NOMO-1 treated with DMSO at 0.1 percent for 48 hours (cell line): ENCODE data around the gene SH3PXD2B.
"Not testable (repeated sequence)": the region's sequence is repeated elsewhere in the genome, so short reads cannot be mapped to it uniquely, and the experiment has no call there.

ENCODE experiments used
- DNase-seq: peaks from one replicate; lab custom pipeline; 2025; ENCODE audit not compliant: unreplicated experiment; lab: John Stamatoyannopoulos, UW

SH3PXD2B gene

DNA sequence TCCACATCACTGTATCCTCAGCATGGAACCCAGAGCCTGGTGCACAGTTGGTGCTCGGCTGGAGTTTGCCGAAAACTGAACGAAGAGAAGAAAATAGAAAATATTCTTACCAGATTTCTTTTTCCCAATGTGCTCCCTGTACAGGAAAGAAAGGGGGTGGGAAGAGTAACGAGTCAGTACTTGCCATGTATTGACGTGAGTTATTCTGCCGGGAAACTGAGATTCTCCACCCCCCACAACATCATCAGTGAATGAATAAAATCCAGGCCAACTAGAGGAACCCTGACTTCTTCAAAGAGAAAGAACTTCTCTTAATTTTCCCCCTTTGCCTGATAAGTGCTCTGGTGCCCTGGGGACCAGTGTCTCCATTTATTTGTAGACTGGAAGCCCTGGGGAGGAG, 80.6 kb downstream of the SH3PXD2B start:
- DNase-seq, result no peak

DNA sequence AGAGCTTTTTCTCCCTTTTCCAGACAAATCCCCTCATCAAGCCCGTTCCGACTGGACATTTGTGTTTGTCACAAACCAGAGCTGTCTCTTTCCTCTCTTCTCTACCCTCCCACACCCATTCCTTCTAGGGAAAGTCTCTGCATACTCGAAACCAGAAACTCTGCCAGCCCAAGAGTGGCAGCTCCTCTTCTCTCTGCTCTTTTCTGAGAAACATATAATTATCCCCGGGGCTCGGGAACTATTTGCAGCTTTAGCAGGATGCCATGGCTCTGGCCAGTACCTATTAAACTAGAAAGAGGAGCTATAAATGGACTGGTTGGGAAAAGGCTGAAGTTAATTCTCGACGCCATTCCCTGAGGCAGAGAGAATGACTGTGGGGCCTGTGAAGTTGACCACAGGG, 82.6 kb downstream of the SH3PXD2B start:
- no peak for DNase-seq

DNA sequence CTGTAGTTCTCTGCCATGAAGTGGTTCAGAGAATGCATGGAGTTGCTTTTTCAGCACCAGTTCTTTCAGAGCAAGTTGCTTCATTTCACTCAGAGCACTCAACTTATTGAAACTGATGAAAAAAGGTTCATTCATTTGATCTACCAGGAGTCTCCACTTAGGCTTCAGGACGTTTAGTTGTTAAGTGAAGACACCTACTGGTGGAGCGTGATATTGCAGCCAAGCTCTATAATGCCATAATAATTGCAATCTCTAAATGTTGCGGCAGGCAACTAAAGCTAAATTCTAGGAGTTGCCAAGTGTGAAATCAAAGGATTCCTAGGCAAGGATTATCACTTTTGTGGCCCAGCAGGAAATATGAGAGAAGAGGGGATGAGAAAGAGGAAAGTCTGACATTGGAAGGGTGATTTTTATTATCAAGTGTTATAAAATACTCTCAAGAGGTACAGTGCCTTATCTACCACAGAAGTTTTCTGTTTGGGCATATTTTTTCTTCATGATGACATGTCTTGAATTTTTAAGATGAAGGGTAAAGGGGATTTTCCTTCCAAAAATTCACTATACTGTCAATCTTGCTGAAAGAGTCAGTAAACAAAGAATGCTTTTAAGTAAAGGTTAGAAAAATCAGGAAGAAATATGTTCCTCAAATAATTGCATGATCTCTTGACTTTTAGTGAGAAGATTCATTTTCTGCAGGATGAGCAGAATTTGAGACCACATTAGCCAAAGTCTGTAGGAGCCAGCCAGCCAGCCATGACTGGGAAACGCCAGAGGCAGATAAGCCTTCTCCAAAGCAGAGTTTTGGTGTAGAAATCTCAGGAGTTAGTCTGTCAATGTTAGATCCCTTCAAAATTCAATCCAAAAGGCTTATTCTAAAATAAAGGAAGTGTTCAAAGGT, 83.4 kb downstream of the SH3PXD2B start:
- DNase-seq, result peak; percentile 36

DNA sequence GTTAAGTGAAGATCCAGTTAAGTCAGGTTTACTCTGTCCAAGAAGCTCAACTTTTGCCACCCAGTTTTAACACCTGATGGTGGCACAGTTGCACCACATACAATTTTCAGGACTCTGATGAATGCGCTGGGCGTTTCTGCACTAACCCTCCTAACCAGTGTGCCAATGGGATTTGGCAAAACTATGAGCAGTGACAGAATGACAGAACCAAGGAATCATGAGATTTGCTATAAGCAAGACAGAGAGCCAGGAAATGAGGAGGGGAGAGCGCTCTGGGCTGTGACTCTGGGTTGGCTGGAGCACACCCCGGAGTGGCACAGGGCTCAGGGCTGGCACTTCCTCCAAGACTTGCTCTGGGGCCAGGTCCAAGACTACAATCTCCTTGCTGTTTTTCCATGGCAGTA, 84.1 kb downstream of the SH3PXD2B start:
- DNase-seq, result no peak

DNA sequence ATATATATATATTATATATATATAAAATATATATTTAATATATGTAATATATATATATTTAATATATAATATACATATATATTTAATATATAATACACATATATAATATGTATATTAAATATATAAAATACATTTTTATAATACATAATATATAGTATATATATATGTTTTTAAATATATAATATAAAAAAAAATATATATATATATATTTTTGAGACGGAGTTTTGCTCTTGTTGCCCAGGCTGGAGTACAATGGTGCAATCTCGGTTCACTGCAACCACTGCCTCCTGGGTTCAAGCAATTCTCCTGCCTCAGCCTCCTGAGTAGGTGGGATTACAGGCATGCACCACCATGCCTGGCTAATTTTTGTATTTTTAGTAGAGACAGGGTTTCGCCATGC, 85.6 kb downstream of the SH3PXD2B start:
- not testable (repeated sequence) for DNase-seq

DNA sequence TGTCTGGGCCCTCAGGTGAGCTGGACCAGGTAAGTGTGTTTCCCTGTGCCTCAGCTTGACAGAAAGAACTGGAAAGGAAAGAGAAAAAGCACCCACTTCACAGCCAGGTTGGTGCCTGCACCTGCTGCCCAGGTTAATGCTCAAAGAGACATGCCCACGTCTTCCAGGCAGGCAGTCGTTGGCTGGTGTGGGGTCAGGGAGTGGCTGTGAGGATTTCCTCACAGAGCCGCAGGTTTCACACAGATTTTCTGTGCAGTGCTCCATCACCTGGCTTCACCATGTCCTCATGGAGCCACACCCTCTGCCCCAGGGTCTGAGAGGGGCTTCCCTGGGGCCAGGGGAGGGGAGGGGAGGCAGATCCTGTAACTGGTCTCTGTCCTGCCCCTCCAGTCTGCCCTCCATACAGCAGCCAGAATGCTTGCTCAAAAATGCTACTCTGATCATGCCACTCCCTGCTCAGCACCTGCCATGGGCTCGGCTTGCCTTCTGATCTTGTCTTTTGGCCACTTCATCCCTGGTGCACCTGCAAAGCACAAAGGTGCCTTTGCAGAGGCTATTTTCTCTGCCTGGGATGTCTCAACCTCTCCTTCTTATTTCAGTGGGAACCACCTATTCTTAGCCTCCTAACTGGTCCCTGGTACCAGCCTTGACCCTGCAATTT, 88.2 kb downstream of the SH3PXD2B start:
- no peak for DNase-seq

DNA sequence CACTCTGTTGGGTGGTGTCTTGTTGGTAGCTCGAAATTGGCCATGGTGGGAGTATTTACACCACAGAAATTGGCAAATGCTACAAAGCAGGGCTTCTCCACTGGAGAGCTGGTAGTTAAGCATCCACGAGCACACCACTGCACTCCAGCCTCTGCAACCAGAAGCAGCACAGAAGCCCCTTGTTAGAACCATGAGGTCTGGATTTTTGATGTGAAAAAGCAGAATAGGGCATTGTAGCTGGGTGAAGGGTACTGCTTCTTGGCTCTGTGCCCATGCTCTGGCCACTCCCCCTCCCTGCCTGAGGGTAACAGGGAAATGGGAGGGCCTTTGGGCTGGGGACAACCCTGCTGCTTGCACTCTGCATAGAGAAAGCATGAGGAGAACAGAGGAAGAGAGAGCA, 89.6 kb downstream of the SH3PXD2B start:
- DNase-seq, result peak; percentile 21

DNA sequence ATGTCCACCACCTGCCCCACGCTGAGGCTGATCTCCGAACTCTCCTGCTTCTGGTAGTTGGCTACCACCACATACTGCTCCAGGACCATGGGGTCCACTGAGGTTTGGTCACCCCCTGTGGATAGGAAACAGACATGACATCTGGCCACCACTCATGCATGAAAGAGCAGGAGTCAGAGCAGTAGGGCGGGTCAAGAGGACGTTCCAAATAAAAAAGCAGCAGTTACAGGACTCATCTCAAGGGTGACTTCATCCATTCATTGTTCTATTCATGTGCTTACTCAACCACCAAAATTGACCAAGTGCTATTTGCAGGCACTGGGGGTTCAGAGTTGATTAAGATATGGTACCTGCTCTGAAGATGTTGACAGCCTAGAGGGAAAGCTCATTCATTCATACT, 91.6 kb downstream of the SH3PXD2B start:
- DNase-seq, result no peak

DNA sequence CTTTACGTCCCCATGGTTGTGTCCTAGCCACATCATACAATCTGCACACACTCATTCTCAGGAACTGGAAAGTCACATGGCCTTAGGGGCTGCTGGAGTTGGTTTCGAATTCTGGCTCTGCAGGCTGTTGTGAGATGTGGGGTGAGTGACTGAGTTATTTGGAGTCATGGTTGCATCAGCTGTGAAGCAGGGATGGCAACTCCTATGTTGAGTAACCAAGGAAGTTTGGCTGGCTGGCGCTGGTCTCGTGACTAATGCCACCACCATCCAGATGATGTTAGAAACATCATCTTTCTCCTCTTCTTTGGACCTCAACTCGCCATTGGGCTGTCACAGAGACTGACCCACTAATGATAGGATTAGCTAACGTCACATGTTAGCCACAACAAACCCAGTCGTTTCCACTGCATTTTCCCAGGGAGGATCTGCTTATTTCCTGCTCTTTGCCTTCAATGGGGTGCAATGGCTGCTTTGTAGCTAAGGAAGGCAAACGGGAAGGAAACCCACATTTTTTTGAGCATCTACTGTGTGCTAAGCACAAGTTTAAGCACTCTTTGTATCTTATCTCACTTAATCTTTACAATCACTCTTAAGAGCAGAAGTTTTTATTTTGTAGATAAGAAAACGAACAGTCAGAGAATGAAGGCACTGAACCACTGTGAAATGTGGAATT, 92.6 kb downstream of the SH3PXD2B start:
- peak; percentile 66 for DNase-seq

DNA sequence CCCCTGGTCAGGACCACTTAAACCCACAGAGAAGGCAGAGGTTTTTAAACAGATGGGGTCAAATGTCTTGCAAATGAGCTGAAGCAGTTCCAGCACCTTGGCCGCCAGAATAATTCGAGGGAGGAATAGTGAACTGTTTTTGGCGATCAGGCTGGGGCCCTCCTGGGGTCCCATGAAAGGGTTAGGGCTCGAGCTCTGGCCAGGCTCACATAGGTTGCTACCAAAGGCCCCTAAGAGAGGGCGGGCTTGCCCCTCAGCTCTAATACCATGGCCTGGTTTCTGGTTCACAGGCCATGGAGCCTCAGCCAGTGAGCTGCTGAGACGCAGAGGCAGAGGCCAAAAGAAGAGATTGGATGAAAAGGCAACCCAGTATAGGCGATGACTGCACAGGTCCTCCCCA, 96.0 kb downstream of the SH3PXD2B start:
- DNase-seq, result no peak

DNA sequence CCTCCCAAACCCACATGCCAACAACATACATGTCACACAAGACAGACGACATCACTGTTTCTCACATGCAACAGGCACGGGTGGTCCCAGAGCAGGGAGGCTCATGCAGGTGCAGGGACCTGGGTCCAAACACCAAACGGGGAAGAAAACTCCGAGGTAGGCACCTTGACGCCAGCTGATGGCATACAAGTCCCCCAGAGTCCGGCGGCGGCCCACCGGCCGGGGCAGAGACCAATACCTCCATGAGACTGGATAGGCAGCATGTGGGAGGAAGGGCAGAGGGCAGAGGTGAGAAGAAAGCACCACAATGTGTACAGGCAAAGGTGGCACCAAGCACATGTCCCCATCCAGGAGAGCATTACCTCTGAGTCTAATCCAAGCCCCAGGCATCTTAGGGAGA, 97.8 kb downstream of the SH3PXD2B start:
- no peak for DNase-seq

DNA sequence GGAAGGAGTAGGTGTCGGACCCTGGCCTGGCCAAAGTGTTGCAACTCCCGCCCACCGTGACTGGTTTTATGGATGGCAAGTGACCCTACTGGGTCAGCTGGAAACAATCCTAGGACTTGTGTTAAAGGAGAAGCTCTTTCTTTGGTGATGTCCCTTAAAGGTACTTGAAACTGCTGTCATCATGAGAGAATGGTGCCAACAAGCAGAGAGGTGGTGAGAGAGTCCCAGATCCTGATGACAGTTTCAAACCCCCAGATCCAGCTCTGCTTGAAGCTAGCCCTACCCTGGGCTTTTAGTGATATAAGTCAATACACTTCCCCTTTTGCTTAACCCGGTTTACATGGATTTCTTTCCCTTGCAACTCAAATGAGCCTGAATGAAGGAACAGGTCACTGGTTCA, 98.3 kb downstream of the SH3PXD2B start:
- no peak for DNase-seq

DNA sequence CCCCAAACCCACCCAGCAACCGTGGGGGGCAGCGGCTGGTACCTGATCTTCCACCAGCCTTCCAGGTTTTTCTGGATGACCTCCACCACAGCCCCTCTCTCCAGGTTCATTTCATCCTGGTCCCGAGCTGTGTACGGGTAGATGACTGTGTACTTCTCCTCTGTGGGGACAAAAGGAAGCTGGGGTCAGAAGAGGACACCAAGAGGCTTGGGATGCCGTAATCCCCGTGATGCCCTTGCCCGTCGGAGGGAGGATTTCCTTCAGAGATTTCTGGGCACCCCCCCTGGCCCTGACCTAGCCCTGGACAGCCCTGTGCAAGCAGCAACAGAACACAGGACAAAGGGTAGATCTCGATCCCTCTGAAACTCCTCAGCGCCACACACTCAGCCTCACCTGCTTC, 100.5 kb downstream of the SH3PXD2B start:
- no peak for DNase-seq

DNA sequence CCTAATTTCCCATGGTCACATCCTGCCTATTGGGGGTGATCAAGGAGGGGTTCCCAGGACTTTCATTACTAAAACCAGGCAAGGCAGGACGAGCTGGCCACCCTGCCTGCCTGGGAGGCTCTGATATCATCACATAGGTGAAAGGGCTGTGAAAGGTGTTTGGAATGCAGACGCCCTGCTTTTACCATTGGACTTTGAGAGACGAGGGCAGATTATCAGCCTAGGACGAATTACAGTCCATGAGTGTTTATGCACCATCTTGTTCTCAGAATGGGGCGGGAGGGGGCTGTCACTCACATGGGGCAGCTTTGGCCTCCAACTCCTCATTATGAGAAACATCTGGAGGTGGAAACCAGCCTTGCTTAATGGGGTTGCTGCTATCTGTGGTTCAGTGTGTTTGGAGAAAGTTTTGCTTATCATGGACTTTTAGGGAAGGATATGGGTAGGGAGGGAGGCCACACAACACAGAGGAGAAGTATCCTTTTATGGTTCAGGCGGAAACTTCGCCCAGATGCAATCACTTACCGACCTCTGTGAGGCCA, 101.0 kb downstream of the SH3PXD2B start:
- no peak for DNase-seq

DNA sequence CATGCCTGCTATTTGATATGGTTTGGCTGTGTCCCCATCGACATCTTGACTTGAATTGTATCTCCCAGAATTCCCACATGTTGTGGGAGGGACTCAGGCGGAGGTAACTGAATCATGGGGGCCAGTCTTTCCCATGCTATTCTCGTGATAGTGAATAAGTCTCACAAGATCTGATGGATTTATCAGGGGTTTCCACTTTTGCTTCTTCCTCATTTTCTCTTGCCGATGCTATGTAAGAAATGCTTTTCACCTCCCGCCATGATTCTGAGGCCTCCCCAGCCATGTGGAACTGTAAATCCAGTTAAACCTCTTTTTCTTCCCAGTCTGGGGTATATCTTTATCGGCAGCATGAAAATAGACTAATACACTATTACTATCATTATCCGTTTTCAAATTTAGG, 101.8 kb downstream of the SH3PXD2B start:
- not testable (repeated sequence) for DNase-seq

DNA sequence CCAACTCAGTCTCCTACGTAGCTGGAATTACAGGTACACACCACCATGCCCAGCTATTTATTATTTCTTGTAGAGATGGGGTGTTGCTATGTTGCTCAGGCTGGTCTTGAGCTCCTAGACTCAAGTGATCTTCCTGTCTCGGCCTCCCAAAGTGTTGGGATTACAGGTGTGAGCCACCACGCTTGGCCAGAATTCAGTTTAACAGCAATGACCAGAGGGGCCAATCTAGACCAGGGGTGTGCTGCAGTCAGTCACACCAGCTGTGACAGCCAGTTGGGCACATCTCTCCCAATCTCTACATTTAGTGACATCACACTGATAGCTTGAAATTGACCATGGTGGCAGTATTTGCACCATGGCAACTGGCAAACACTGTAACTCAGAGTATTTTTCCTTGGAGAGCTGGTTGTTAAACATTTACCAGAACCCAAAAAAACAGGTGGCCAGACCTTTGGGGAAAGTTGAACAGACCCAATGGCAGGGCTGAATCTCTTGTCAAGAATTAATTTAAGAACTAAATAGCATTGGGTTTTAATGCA, 103.0 kb downstream of the SH3PXD2B start:
- DNase-seq, result no peak

DNA sequence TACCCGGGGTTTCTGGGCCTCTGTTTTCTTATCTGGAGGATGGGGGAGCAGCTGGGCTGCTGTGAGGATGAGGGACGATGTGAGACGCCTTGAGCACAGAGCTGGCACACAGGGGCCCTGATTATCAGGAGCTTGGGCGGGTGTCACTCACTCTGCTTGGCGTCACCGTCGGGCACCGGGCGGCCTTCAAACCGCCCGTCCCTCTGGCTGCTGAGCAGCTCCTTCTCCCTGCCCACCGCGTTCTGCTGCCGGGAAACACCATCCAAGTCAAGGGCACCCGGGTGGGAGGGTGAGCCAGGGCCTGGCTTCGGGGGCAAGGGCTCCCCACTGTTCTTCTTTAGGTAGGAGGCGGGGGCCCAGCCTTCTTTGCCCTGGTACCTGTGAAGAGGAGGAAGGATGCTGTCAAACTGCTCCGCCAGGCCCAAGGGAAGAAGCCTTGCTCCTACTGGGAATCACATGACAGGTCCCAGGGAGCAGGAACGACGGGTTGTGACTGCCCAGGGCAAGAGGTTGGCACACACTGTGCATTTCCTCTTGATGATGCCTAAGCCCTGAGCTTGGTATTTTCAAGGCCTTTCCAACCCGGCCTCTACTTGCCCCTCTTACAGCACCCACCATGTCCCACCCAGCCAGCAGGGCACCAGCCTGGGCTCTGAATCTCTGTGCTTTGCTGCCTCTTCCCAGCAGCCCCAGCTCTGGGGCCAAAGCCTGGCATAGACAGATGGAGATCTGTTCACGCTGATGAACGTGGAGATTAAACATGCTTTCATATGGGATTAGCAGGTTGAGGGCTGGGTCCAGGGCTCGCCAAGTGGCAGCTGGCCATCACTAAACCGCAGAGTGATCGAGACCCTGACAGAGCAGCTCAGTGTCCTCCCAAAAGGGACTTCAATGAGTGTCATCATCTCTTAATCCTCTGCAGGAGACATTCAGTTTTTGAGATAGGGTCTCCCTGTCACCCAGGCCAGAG, 103.8 kb downstream of the SH3PXD2B start:
- DNase-seq, result no peak

DNA sequence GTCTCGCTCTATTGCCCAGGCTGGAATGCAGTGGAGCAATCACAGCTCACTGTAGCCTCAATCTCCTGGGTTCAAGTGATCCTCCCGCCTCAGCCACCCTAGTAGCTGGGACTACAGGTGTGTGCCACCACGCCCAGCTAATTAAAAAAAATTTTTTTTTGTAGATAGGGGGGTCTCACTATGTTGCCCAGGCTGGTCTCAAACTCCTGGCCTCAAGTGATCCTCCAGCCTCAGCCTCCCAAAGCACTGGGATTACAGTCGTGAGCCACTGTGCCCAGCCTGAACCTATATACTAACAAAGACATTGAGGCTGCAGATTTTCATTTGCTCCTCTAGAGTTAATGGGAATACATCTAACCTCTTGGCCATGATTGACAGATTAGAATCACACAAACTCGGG, 105.6 kb downstream of the SH3PXD2B start:
- not testable (repeated sequence) for DNase-seq

DNA sequence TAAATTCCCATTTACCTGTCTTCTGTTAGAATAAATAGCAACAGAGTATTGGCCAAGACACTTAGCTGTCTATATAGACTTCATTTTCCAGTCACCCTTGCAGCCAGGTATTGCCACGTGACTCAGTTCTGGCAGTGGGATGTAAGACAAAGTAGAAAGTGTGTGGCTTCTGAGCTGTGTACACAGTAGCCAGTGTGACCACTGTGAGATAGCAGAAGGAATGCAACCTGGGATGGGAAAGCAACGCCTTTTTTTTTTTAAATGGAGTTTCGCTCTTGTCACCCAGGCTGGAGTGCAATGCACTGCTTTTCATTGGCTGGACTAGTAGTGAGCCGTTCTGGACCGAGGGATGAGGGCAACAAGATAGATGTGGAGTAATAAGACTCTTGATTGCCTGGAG, 106.2 kb downstream of the SH3PXD2B start:
- DNase-seq, result no peak

DNA sequence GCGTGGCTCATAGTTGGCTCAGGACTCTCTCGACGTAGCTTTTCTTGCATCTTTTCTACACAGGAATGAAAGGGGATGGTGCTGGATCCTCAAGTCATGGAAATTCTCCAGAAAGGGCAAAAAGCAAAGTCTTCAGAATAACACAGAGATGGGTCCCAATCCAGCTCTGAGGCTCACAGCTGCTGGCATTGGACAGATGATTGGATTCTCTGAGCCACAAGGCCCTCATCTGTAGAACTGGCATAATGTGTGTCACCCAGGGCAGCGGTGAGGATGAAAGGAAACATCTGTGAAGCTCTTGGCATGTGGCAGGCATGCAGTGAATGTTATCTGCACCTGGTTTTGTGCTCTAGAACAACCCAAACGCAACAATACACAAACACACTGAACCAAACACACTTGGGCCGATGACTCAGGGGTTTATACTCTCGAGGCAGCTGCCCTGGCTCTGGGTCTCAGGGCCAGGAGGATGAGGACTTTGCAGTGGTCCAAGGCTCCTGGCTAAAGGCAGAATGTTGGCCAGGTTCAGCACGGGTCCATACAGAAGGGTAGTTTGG, 106.8 kb downstream of the SH3PXD2B start:
- DNase-seq, result no peak
